Peyer's patch (tissue), 4 donors: ENCODE results near the gene NCOA7. TPM values are rescaled to one million over a fixed set of nuclear protein-coding genes. Genes with fewer than 3 reads are reported as not detected.

Experiments used
- DNase-seq, 3 donors: peaks; one replicate each; pipeline ENCODE4 v3.0.0-alpha.2; 2017 to 2019
- H3K27ac ChIP-seq, 4 donors: fragments of 200-600 bp; sonication (generic); one replicate each; pipeline ENCODE4 v1.5.1; 2016 to 2019
- H3K27me3 ChIP-seq, 2 donors: fragments of 200-600 bp; sonication (generic); one replicate each; pipeline ENCODE4 v1.5.1; 2019
- H3K36me3 ChIP-seq, 3 donors: fragments of 200-600 bp; sonication (generic); one replicate each; pipeline ENCODE4 v1.5.1; 2016 to 2019
- H3K4me1 ChIP-seq, 4 donors: fragments of 200-600 bp; sonication (generic); one replicate each; pipeline ENCODE4 v1.5.1; 2016 to 2019
- H3K4me3 ChIP-seq, 4 donors: fragments of 200-600 bp; sonication (generic); 1 replicate in 3 of 4; 2 replicates in 1 of 4; pipeline ENCODE4 v1.5.1; 2016 to 2019; ENCODE audit warnings: mild to moderate bottlenecking in 1 of 4
- H3K9me3 ChIP-seq, 4 donors: fragments of 200-600 bp; sonication (generic); one replicate each; pipeline ENCODE4 v1.5.1; 2016 to 2019; ENCODE audit warnings: mild to moderate bottlenecking in 1 of 4
- POLR2A ChIP-seq, 2 donors: fragments of 450-650 bp; IDR thresholded peaks; one replicate each; pipeline ENCODE4 v1.5.1; 2017; ENCODE audit warnings: antibody characterized with exemption in 2 of 2, mild to moderate bottlenecking in 2 of 2, moderate library complexity in 2 of 2
- total RNA-seq, 4 donors: library from RNA; depleted of rRNA; stranded (reverse); fragments of >200 nt; gene quantifications; one replicate each; pipeline ENCODE4 v1.1.0, GENCODE V29; 2016
- TF ChIP-seq, protein P1 (sequence below), 6 experiments: fragments of 450-650 bp in 4 of 6; fragments of 200-600 bp in 2 of 6; sonication (generic) in 1 of 6; IDR thresholded peaks; one replicate each; pipeline ENCODE4 v1.5.1; 2017 to 2019; ENCODE audit warnings: antibody characterized with exemption in 6 of 6, mild to moderate bottlenecking in 3 of 6, moderate library complexity in 1 of 6

Gene NCOA7
- total RNA-seq, 4 donors from 2014 or later, result 15.4 to 80.9 (median 27.7) TPM

DNA sequence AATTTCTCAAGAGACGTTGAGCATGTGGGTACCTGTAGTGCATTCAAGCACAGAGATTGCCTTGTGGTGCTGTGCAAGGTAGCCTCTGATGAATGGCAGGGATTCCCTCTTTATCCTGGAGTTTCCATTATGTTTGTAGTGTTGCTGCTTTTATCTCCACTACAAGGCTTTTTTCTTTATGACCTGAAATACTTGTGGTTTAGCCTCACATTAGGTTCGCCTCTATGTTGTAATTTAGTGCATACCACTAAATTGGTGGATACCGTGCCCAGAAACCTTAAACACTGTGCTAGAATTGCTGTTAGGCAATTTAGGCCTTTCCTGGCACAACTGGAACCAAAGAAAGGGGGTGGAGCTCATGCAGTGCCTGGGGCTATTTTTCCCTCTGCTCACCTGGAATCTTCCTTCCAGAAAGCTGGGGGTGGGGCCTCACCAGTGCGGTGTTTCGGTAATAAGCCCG lies 76.8 kb downstream of the NCOA7 start:
- no peak for DNase-seq
- Histone ChIP-seq H3K27ac (no peak overlapping the region), H3K4me1 (no peaks in the 10 kb centered on the region), H3K4me3 (no peak overlapping the region), H3K27me3 (no peaks in the 10 kb centered on the region), H3K36me3 (no peaks in the 10 kb centered on the region), H3K9me3 (no peaks in the 10 kb centered on the region)
- TF ChIP-seq, protein P1, sequence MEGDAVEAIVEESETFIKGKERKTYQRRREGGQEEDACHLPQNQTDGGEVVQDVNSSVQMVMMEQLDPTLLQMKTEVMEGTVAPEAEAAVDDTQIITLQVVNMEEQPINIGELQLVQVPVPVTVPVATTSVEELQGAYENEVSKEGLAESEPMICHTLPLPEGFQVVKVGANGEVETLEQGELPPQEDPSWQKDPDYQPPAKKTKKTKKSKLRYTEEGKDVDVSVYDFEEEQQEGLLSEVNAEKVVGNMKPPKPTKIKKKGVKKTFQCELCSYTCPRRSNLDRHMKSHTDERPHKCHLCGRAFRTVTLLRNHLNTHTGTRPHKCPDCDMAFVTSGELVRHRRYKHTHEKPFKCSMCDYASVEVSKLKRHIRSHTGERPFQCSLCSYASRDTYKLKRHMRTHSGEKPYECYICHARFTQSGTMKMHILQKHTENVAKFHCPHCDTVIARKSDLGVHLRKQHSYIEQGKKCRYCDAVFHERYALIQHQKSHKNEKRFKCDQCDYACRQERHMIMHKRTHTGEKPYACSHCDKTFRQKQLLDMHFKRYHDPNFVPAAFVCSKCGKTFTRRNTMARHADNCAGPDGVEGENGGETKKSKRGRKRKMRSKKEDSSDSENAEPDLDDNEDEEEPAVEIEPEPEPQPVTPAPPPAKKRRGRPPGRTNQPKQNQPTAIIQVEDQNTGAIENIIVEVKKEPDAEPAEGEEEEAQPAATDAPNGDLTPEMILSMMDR (IDR thresholded peaks at IDR 0.05), result no peak
- no peak for TF ChIP-seq POLR2A (IDR thresholded peaks at IDR 0.05)

DNA sequence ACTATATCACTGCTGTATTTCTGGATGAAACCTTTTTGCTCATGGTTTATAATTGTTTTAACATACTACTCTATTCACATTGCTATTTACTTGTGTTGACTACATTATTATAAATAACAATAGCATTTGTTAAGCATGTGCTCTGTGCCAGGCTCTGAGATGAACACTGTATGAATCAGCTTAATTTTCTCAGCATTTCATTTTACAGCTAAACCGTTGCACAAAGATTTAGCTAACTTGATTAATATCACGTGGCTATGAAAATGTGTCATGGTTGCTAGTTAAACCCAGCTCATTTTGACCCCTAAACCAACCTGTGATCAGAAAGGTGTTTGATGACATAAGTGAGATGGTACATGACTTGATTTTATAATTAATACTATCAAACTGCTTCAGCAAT lies 77.5 kb downstream of the NCOA7 start:
- Histone ChIP-seq H3K27ac (no peak overlapping the region), H3K4me1 (no peaks in the 10 kb centered on the region), H3K4me3 (no peak overlapping the region), H3K9me3 (no peaks in the 10 kb centered on the region), H3K36me3 (no peaks in the 10 kb centered on the region), H3K27me3 (no peaks in the 10 kb centered on the region)
- TF ChIP-seq POLR2A (IDR thresholded peaks at IDR 0.05), result no peak
- TF ChIP-seq, protein P1 (IDR thresholded peaks at IDR 0.05), result no peak
- no peak for DNase-seq

DNA sequence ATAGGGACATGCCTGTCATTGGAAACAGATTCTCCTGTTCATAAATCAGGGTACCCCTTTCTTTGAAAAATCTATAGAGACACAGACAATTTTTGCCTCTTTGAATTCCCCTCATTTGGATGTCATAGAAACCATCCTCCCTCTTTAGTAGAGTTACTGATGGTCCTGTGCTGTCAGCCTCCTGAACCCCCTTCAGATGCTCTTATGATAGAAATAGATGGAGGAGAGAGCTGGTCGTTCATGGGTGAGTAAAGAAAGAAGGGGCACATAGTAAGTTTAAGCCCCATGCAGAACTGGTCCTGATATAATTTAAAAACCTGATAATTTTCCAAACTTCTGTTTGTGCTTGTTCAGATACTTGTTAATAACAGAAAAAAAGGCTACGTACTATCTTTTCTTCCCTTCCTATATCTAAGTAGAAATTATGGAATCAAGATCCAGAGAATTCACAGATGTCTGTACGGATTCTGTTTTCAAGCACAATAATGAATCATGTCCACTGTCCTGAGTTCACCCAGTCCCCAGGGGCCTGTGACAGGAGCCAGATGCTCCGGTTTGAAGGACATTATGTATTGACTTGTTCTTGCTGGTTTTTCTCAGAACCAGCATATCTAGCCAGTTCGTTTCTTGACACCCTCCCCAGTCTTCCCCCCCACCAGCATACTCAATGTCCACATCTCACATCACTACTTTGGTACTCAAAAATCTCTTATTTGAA lies 78.1 kb downstream of the NCOA7 start:
- no peak for DNase-seq
- Histone ChIP-seq H3K4me3 (no peak overlapping the region), H3K4me1 (no peaks in the 10 kb centered on the region), H3K9me3 (no peaks in the 10 kb centered on the region), H3K36me3 (no peaks in the 10 kb centered on the region), H3K27ac (no peak overlapping the region), H3K27me3 (no peaks in the 10 kb centered on the region)
- TF ChIP-seq, protein P1 (IDR thresholded peaks at IDR 0.05), result no peak

- Histone ChIP-seq H3K27ac (no peak overlapping the region), H3K9me3 (no peaks in the 10 kb centered on the region), H3K4me1 (no peaks in the 10 kb centered on the region), H3K36me3 (no peaks in the 10 kb centered on the region), H3K4me3 (no peak overlapping the region), H3K27me3 (no peaks in the 10 kb centered on the region)
- TF ChIP-seq POLR2A (IDR thresholded peaks at IDR 0.05), result no peak
- TF ChIP-seq, protein P1 (IDR thresholded peaks at IDR 0.05), result no peak
- DNase-seq, result no peak
These were observed 78.7 kb downstream of the NCOA7 start for GRCh38 chr6:125869427-125869826.

DNA sequence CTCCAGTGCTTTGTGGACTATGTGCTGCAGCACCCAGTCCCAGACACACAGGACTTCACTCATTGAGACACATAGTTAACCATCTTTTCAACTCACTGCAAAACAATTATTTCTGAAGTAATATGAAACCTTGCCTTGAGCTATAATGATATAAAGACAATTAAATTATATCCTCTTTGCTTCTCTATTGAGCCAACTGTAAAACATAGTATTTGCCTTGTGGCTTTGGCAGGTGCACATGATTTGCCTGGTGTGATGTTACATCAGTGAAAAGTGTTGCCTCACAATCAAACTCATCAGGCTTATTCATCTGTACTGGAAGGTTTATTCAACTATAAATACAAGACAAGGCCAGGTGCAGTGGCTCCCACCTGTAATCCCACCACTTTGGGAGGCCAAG lies 80.6 kb downstream of the NCOA7 start:
- no peaks in the 10 kb centered on the region for H3K36me3 ChIP-seq
- H3K27ac ChIP-seq, result no peak overlapping the region
- no peaks in the 10 kb centered on the region for H3K27me3 ChIP-seq
- no peak for DNase-seq
- H3K4me1 ChIP-seq, result no peaks in the 10 kb centered on the region
- no peak overlapping the region for H3K4me3 ChIP-seq
- H3K9me3 ChIP-seq, result no peaks in the 10 kb centered on the region
- no peak for TF ChIP-seq POLR2A (IDR thresholded peaks at IDR 0.05)
- TF ChIP-seq, protein P1 (IDR thresholded peaks at IDR 0.05), result no peak
